SJCRH30 (cell line): ENCODE data around the gene SHC1. TPM values are rescaled to one million over a fixed set of nuclear protein-coding genes. Genes with fewer than 3 reads are reported as not detected.
A peak's percentile ranks its signal among the peaks of the same experiment; 100 is the strongest.

ENCODE experiments used
- DNase-seq, 2 experiments: peaks; one replicate each; pipeline ENCODE4 v3.0.0-alpha.2; 2015 to 2020
- H3K27ac ChIP-seq: fragments of 250-450 bp; sonication (Bioruptor Pico); 2 replicates; pipeline ENCODE4 v1.5.1; 2020; ENCODE audit warnings: mild to moderate bottlenecking, moderate library complexity
- H3K27me3 ChIP-seq: fragments of 250-450 bp; sonication (Bioruptor Pico); 2 replicates; pipeline ENCODE4 v1.5.1; 2020; ENCODE audit warnings: mild to moderate bottlenecking, moderate library complexity
- H3K36me3 ChIP-seq: fragments of 250-450 bp; sonication (Bioruptor Pico); 2 replicates; pipeline ENCODE4 v1.5.1; 2020; ENCODE audit warnings: mild to moderate bottlenecking, moderate library complexity
- H3K4me1 ChIP-seq: fragments of 250-450 bp; sonication (Bioruptor Pico); 2 replicates; pipeline ENCODE4 v1.5.1; 2020; ENCODE audit warnings: mild to moderate bottlenecking, moderate library complexity
- H3K4me3 ChIP-seq: fragments of 250-450 bp; sonication (Bioruptor Pico); 2 replicates; pipeline ENCODE4 v1.5.1; 2020; ENCODE audit warnings: mild to moderate bottlenecking, moderate library complexity
- H3K9me3 ChIP-seq: fragments of 250-450 bp; sonication (Bioruptor Pico); replicated peaks from 2 replicates; pipeline ENCODE4 v1.5.1; 2020; ENCODE audit warnings: mild to moderate bottlenecking, moderate library complexity
- total RNA-seq: library from RNA; depleted of rRNA; stranded (reverse); fragments of >200 nt; shearing (Covaris generic); gene quantifications from 2 replicates; pipeline ENCODE4 v1.2.3, GENCODE V29; 2014

Gene SHC1
- total RNA-seq, 1 experiment from 2014 or later: 110 TPM

- no peak overlapping the region for H3K27ac ChIP-seq
Observed at GRCh38 chr1:155011437-155012025, 41.0 kb upstream of the SHC1 start.

GRCh38 chr1:155011004-155011416 is 40.5 kb upstream of the SHC1 start:
- no peaks in the 10 kb centered on the region for H3K4me1 ChIP-seq

More at GRCh38 chr1:155011437-155012025, 41.0 kb upstream of the SHC1 start:
- H3K4me1 ChIP-seq: peaks cover 1% of the 10 kb centered on the region; the same call in 1 of the 2 replicates
- no peak for DNase-seq
- H3K4me3 ChIP-seq: no peak overlapping the region
- H3K9me3 ChIP-seq: no peaks in the 10 kb centered on the region
- no peaks in the 10 kb centered on the region for H3K27me3 ChIP-seq
- H3K36me3 ChIP-seq: no peaks in the 10 kb centered on the region

GRCh38 chr1:155010211-155010918 is 39.8 kb upstream of the SHC1 start:
- no peaks in the 10 kb centered on the region for H3K9me3 ChIP-seq
- no peak for DNase-seq
- no peak overlapping the region for H3K4me3 ChIP-seq
- H3K36me3 ChIP-seq: no peaks in the 10 kb centered on the region
- no peaks in the 10 kb centered on the region for H3K27me3 ChIP-seq
- H3K27ac ChIP-seq: no peak overlapping the region
- no peaks in the 10 kb centered on the region for H3K4me1 ChIP-seq

More at GRCh38 chr1:155011004-155011416, 40.5 kb upstream of the SHC1 start:
- Histone ChIP-seq H3K4me3 (no peak overlapping the region), H3K9me3 (no peaks in the 10 kb centered on the region), H3K27ac (no peak overlapping the region), H3K36me3 (no peaks in the 10 kb centered on the region), H3K27me3 (no peaks in the 10 kb centered on the region)
- no peak for DNase-seq

- Histone ChIP-seq H3K4me1 (no peaks in the 10 kb centered on the region), H3K4me3 (no peak overlapping the region), H3K27ac (no peak overlapping the region), H3K9me3 (no peaks in the 10 kb centered on the region), H3K27me3 (no peaks in the 10 kb centered on the region), H3K36me3 (no peaks in the 10 kb centered on the region)
- DNase-seq: no peak
Observed at GRCh38 chr1:155009742-155010141, 39.2 kb upstream of the SHC1 start.

- Histone ChIP-seq H3K27me3 (no peaks in the 10 kb centered on the region), H3K27ac (no peak overlapping the region), H3K36me3 (no peaks in the 10 kb centered on the region), H3K4me3 (no peak overlapping the region), H3K9me3 (no peaks in the 10 kb centered on the region), H3K4me1 (no peaks in the 10 kb centered on the region)
- DNase-seq: no peak
Observed at GRCh38 chr1:155009221-155009711, 38.7 kb upstream of the SHC1 start.

GRCh38 chr1:155008015-155008941 is 37.7 kb upstream of the SHC1 start:
- Histone ChIP-seq H3K36me3 (no peaks in the 10 kb centered on the region), H3K9me3 (no peaks in the 10 kb centered on the region), H3K4me3 (no peak overlapping the region), H3K4me1 (no peaks in the 10 kb centered on the region), H3K27ac (no peak overlapping the region), H3K27me3 (no peaks in the 10 kb centered on the region)
- no peak for DNase-seq

GRCh38 chr1:155007251-155007828 is 36.8 kb upstream of the SHC1 start:
- H3K4me3 ChIP-seq: no peak overlapping the region
- H3K27me3 ChIP-seq: no peaks in the 10 kb centered on the region
- DNase-seq: no peak
- H3K36me3 ChIP-seq: no peaks in the 10 kb centered on the region
- H3K9me3 ChIP-seq: no peaks in the 10 kb centered on the region
- H3K27ac ChIP-seq: no peak overlapping the region
- H3K4me1 ChIP-seq: no peaks in the 10 kb centered on the region

- H3K36me3 ChIP-seq: no peaks in the 10 kb centered on the region
- H3K4me1 ChIP-seq: no peaks in the 10 kb centered on the region
- no peak overlapping the region for H3K27ac ChIP-seq
- peak; percentile 24 to 46 for DNase-seq
- H3K27me3 ChIP-seq: no peaks in the 10 kb centered on the region
- H3K4me3 ChIP-seq: no peak overlapping the region
- H3K9me3 ChIP-seq: no peaks in the 10 kb centered on the region
Observed at GRCh38 chr1:155006601-155007101, 36.1 kb upstream of the SHC1 start.

- no peaks in the 10 kb centered on the region for H3K36me3 ChIP-seq
- H3K9me3 ChIP-seq: no peaks in the 10 kb centered on the region
- H3K27ac ChIP-seq: no peak overlapping the region
- no peak for DNase-seq
- H3K4me3 ChIP-seq: no peak overlapping the region
- no peaks in the 10 kb centered on the region for H3K4me1 ChIP-seq
- H3K27me3 ChIP-seq: no peaks in the 10 kb centered on the region
Observed at GRCh38 chr1:155005076-155006011, 34.8 kb upstream of the SHC1 start.

- H3K4me1 ChIP-seq: no peaks in the 10 kb centered on the region
- H3K4me3 ChIP-seq: peak overlapping the region; percentile 59
- no peaks in the 10 kb centered on the region for H3K9me3 ChIP-seq
- H3K27me3 ChIP-seq: no peaks in the 10 kb centered on the region
- H3K36me3 ChIP-seq: no peaks in the 10 kb centered on the region
- H3K27ac ChIP-seq: no peak overlapping the region; the same call in 1 of the 2 replicates
- no peak for DNase-seq
Observed at GRCh38 chr1:155004352-155005075, 34.0 kb upstream of the SHC1 start.

GRCh38 chr1:155003766-155004351 is 33.3 kb upstream of the SHC1 start:
- Histone ChIP-seq H3K36me3 (no peaks in the 10 kb centered on the region), H3K4me3 (peak overlapping the region; percentile 59), H3K4me1 (no peaks in the 10 kb centered on the region), H3K9me3 (no peaks in the 10 kb centered on the region), H3K27me3 (no peaks in the 10 kb centered on the region), H3K27ac (no peak overlapping the region; the same call in 1 of the 2 replicates)
- peak; percentile 54 to 64 for DNase-seq

GRCh38 chr1:155003227-155003765 is 32.7 kb upstream of the SHC1 start:
- DNase-seq: peak; percentile 22 to 43

More at GRCh38 chr1:155003227-155003765, 32.7 kb upstream of the SHC1 start:
- Histone ChIP-seq H3K4me3 (peak overlapping the region; percentile 59), H3K9me3 (no peaks in the 10 kb centered on the region), H3K4me1 (no peaks in the 10 kb centered on the region), H3K27ac (no peak overlapping the region; the same call in 1 of the 2 replicates), H3K27me3 (no peaks in the 10 kb centered on the region), H3K36me3 (no peaks in the 10 kb centered on the region)
